Measurements from ENCODE around the gene RALGAPA2. TPM values are rescaled to one million over a fixed set of nuclear protein-coding genes. Genes with fewer than 3 reads are reported as not detected.

RALGAPA2 gene
- total RNA-seq, 4 donors from 2014 or later = 13.3 to 29.8 (median 23.6) TPM

GRCh38 chr20:20398123-20398522 is 314.3 kb downstream of the RALGAPA2 start:
- intact Hi-C loops (cut with DNase I) = no loop called here
- no peak overlapping the region for H3K27ac ChIP-seq
- 100% methylated on average over 1 of the region's 7 CpGs; no CpG with 5 or more reads in 1 of the 2 donors for WGBS, 2 donors
- H3K9me3 ChIP-seq = no peaks in the 10 kb centered on the region
- TF ChIP-seq CTCF (IDR thresholded peaks at IDR 0.05) (no peak), POLR2A (IDR thresholded peaks at IDR 0.05) (no peak)
- no peak overlapping the region for H3K4me3 ChIP-seq
- no peak for DNase-seq
- no peaks in the 10 kb centered on the region for H3K27me3 ChIP-seq
- peaks cover 0 to 50% (median 0%) of the 10 kb centered on the region in 3 donors for H3K36me3 ChIP-seq
- no peaks in the 10 kb centered on the region for H3K4me1 ChIP-seq

- no peak overlapping the region for H3K27ac ChIP-seq
- WGBS, 2 donors = 80 to 100% methylated on average over 3 of the region's 3 CpGs
- intact Hi-C loops (cut with DNase I) = no loop called here
- TF ChIP-seq CTCF (IDR thresholded peaks at IDR 0.05) (no peak), POLR2A (IDR thresholded peaks at IDR 0.05) (no peak)
- no peak overlapping the region for H3K4me3 ChIP-seq
- H3K36me3 ChIP-seq = peaks cover 2 to 50% (median 7%) of the 10 kb centered on the region in 3 donors
- H3K27me3 ChIP-seq = no peaks in the 10 kb centered on the region
- no peaks in the 10 kb centered on the region for H3K4me1 ChIP-seq
- no peaks in the 10 kb centered on the region for H3K9me3 ChIP-seq
- DNase-seq = no peak
Measured at GRCh38 chr20:20396794-20397193, 315.6 kb downstream of the RALGAPA2 start.

- intact Hi-C loops (cut with DNase I) = no loop called here
- no peak for TF ChIP-seq POLR2A (IDR thresholded peaks at IDR 0.05)
- Histone ChIP-seq H3K9me3 (no peaks in the 10 kb centered on the region), H3K4me3 (no peak overlapping the region), H3K27ac (no peak overlapping the region), H3K27me3 (no peaks in the 10 kb centered on the region), H3K36me3 (peaks cover 3 to 55% (median 11%) of the 10 kb centered on the region in 3 donors), H3K4me1 (no peaks in the 10 kb centered on the region)
- 92 to 100% methylated on average over 1 to 9 of the region's 29 CpGs for WGBS, 2 donors
- DNase-seq = no peak
Measured at GRCh38 chr20:20395903-20396568, 316.4 kb downstream of the RALGAPA2 start.

- H3K27ac ChIP-seq = no peak overlapping the region
- intact Hi-C loops (cut with DNase I) = no loop called here
- no peaks in the 10 kb centered on the region for H3K9me3 ChIP-seq
- no peaks in the 10 kb centered on the region for H3K27me3 ChIP-seq
- WGBS, 2 donors = 83 to 92% methylated on average over 1 to 11 of the region's 12 CpGs
- TF ChIP-seq POLR2A (IDR thresholded peaks at IDR 0.05) (no peak), CTCF (IDR thresholded peaks at IDR 0.05) (no peak)
- H3K4me3 ChIP-seq = no peak overlapping the region
- H3K4me1 ChIP-seq = no peaks in the 10 kb centered on the region
- no peak for DNase-seq
- peaks cover 3 to 63% (median 11%) of the 10 kb centered on the region in 3 donors for H3K36me3 ChIP-seq
Measured at GRCh38 chr20:20395087-20395486, 317.4 kb downstream of the RALGAPA2 start.

- TF ChIP-seq POLR2A (IDR thresholded peaks at IDR 0.05) (no peak), CTCF (IDR thresholded peaks at IDR 0.05) (no peak)
- H3K27ac ChIP-seq = no peak overlapping the region
- DNase-seq = no peak
- H3K27me3 ChIP-seq = no peaks in the 10 kb centered on the region
- 60 to 78% methylated on average over 20 of the region's 20 CpGs for WGBS, 2 donors
- peaks cover 3 to 64% (median 11%) of the 10 kb centered on the region in 3 donors for H3K36me3 ChIP-seq
- intact Hi-C loops (cut with DNase I) = no loop called here
- no peak overlapping the region for H3K4me3 ChIP-seq
- H3K4me1 ChIP-seq = no peaks in the 10 kb centered on the region
- no peaks in the 10 kb centered on the region for H3K9me3 ChIP-seq
Measured at GRCh38 chr20:20393207-20394120, 319.0 kb downstream of the RALGAPA2 start.
